Measurements from ENCODE around the gene PPTC7. TPM values are rescaled to one million over a fixed set of nuclear protein-coding genes. Genes with fewer than 3 reads are reported as not detected.
"Not testable (repeated sequence)": the region's sequence is repeated elsewhere in the genome, so short reads cannot be mapped to it uniquely, and the experiment has no call there.

PPTC7 gene
- total and polyA plus RNA-seq, 10 of the 15 experiments (the other 5 are each of a cell fraction or from before 2014, with no cell fraction given) = 4.0 to 69.6 (median 12.3) TPM

DNA sequence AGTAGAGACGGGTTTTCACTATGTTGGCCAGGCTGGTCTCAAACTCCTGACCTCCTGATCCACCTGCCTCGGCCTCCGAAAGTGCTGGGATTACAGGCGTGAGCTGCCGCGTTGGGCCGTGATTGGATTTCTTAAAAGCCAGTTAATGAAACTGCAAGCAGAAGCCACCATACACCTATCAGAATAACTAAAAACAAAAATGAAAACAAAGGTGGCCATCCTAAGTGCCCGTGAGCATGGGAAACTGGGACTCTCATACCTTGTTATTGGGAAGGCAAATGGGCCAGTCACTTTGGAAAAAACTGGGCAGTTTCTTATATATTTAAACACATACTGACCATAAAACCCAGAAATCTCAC is 23.1 kb upstream of the PPTC7 start:
- peak; percentile 57 for ATAC-seq
- WGBS (ENCODE audit: insufficient coverage, insufficient replicate concordance, low lambda C conversion rate, missing lambda C conversion rate) = 2% methylated on average over 8 of the region's 8 CpGs
- no peak for FAIRE-seq
- no peaks in the 10 kb centered on the region for H3K9me3 ChIP-seq (replicated peaks; ENCODE audit: control insufficient read depth, insufficient read depth, low read length)
- ChIA-PET SMC1A (ENCODE audit: uncharacterized antibody, unreplicated experiment) (interaction anchor here (0.7 to 19.2 kb wide), 23 partner anchors 9 to 216 kb away, joined by 3 to 492 read pairs (median 4); partner anchors contain the start of genes ARPC3, FAM216A, GPN3 and RAD9B), RAD21 (ENCODE audit: unreplicated experiment) (interaction anchor here (0.7 to 7.7 kb wide), 26 partner anchors 7 to 504 kb away, joined by 3 to 92 read pairs (median 4); partner anchors contain the start of genes ARPC3, FAM216A, GPN3 and RAD9B), POLR2A (interaction anchor here (0.6 to 1.9 kb wide), 16 partner anchors 8 to 839 kb away, joined by 3 to 12 read pairs (median 5); partner anchors contain the start of genes GPN3 and TCTN1), CTCF (interaction anchor here (0.6 to 17.0 kb wide), 15 partner anchors 9 to 282 kb away, joined by 3 to 462 read pairs (median 6); partner anchors contain the start of genes ARPC3, FAM216A, GPN3 and RAD9B)
- peak overlapping the region; percentile 86 for H3K27ac ChIP-seq (ENCODE audit: control insufficient read depth, insufficient read depth)
- intact Hi-C loops (cut with micrococcal nuclease; ENCODE audit: unreplicated experiment) = no loop called here
- peak overlapping the region; percentile 80 for H3K4me2 ChIP-seq (ENCODE audit: control insufficient read depth, insufficient read depth)
- peak overlapping the region; percentile 52; the same call in 1 of the 2 replicates for H2AFZ ChIP-seq (ENCODE audit: control insufficient read depth, low read depth, low read length)
- H3K4me1 ChIP-seq (ENCODE audit: control insufficient read depth, insufficient read depth, low read length) = peaks cover 20% of the 10 kb centered on the region
- TF ChIP-seq RBBP5 (conservative IDR thresholded peaks at IDR 0.05) = no peak
- 0 out of 2 replicates have a peak, but pooled peaks have one; percentile 42 for TF ChIP-seq CHD4 (IDR thresholded peaks at IDR 0.05)
- peak overlapping the region; percentile 72 for H3K9ac ChIP-seq (ENCODE audit: control insufficient read depth, insufficient read depth, low read length)
- H3K4me3 ChIP-seq = peak overlapping the region; percentile 63
- DNase-seq (ENCODE audit: low read depth, low spot score) = no peak
- no peaks in the 10 kb centered on the region for H3K27me3 ChIP-seq (replicated peaks in 1 of 2; ENCODE audit: control insufficient read depth in 2 of 2, insufficient read depth in 2 of 2, low read length in 1 of 2)
- no TSS peak for BruUV-seq (replicated peaks)
- in situ Hi-C loops (cut with MboI) = no loop called here
- H3K36me3 ChIP-seq (ENCODE audit: control insufficient read depth in 2 of 2, insufficient read depth in 2 of 2, low read length in 1 of 2) = no peaks in the 10 kb centered on the region
- no peaks in the 10 kb centered on the region for H3K79me2 ChIP-seq (ENCODE audit: control insufficient read depth, insufficient read depth, low read length)
- H4K20me1 ChIP-seq (ENCODE audit: control insufficient read depth, insufficient read depth) = no peaks in the 10 kb centered on the region

DNA sequence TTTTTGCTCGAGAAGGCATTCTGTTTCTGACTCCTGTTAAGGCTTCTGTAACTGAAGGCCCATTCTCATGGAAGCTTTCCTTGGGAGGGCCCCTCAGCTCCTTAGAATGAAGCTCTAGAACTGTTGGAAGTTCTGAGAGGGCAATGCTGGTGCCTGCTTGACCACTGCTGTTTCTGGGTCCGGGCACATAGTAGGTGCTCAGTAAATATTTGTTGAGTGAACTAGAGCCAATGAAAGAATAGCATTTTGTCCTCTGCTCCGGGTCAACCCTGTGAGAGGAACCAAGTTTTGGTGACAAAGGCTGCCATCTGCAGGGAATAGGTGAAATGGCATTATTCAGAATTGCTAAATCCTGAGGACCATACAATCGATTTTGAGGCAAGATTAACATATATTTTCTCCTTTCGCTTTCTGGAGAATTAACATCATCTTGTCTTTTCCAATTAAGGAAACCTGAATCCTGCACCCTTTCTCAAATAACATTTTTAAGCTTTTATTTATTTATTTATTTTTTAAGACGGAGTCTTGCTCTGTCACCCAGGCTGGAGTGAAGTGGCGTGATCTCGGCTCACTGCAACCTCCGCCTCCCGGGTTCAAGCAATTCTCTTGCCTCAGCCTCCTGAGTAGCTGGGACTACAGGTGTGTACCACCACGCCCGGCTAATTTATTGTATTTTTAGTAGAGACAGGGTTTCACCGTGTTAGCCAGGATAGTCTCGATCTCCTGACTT is 19.1 kb upstream of the PPTC7 start:
- H4K20me1 ChIP-seq (ENCODE audit: control insufficient read depth, insufficient read depth); H3K4me3 ChIP-seq; H3K4me2 ChIP-seq (ENCODE audit: control insufficient read depth, insufficient read depth); DNase-seq (ENCODE audit: low read depth, low spot score); H3K9me3 ChIP-seq (replicated peaks; ENCODE audit: control insufficient read depth, insufficient read depth, low read length); H3K27ac ChIP-seq (ENCODE audit: control insufficient read depth, insufficient read depth); H3K79me2 ChIP-seq (ENCODE audit: control insufficient read depth, insufficient read depth, low read length); FAIRE-seq; H3K9ac ChIP-seq (ENCODE audit: control insufficient read depth, insufficient read depth, low read length); H3K27me3 ChIP-seq (replicated peaks in 1 of 2; ENCODE audit: control insufficient read depth in 2 of 2, insufficient read depth in 2 of 2, low read length in 1 of 2); BruUV-seq (replicated peaks); H3K36me3 ChIP-seq (ENCODE audit: control insufficient read depth in 2 of 2, insufficient read depth in 2 of 2, low read length in 1 of 2): not testable (repeated sequence)
- peak; percentile 61 for ATAC-seq
- RAD21 ChIA-PET (ENCODE audit: unreplicated experiment) = interaction anchor here (0.6 to 7.7 kb wide), 40 partner anchors 11 to 502 kb away, joined by 3 to 180 read pairs (median 7); partner anchors contain the start of genes ARPC3, ATP2A2, FAM216A and GPN3
- Histone ChIP-seq H3K4me1 (ENCODE audit: control insufficient read depth, insufficient read depth, low read length) (peaks cover 19% of the 10 kb centered on the region), H2AFZ (ENCODE audit: control insufficient read depth, low read depth, low read length) (peak overlapping the region; percentile 62)
- in situ Hi-C loops (cut with MboI) = loop anchor here (5.0 kb wide), 2 partner anchors 90 to 135 kb away; partner anchors contain the start of genes FAM216A and GPN3
- CTCF ChIA-PET = interaction anchor here (0.6 to 17.0 kb wide), 71 partner anchors 8 to 757 kb away, joined by 3 to 462 read pairs (median 5); partner anchors contain the start of genes ARPC3, FAM216A, GPN3 and HVCN1
- POLR2A ChIA-PET = interaction anchor here (0.7 to 3.9 kb wide), 9 partner anchors 9 to 152 kb away, joined by 3 to 31 read pairs (median 3); partner anchors contain the start of genes ARPC3 and HVCN1
- WGBS (ENCODE audit: insufficient coverage, insufficient replicate concordance, low lambda C conversion rate, missing lambda C conversion rate) = 61% methylated on average over 14 of the region's 14 CpGs
- intact Hi-C loops (cut with micrococcal nuclease; ENCODE audit: unreplicated experiment) = loop anchor here (1.0 to 5.0 kb wide), 6 partner anchors 96 to 285 kb away; partner anchors contain the start of genes ARPC3, FAM216A and GPN3
- SMC1A ChIA-PET (ENCODE audit: uncharacterized antibody, unreplicated experiment) = interaction anchor here (0.7 to 19.2 kb wide), 55 partner anchors 9 to 503 kb away, joined by 3 to 492 read pairs (median 5); partner anchors contain the start of genes ARPC3, FAM216A, GPN3 and RAD9B
- TF ChIP-seq ZNF217 (IDR thresholded peaks at IDR 0.05) (peak; percentile 83), POU2F2 (IDR thresholded peaks at IDR 0.05; ENCODE audit: borderline replicate concordance, low read depth, low read length) (0 out of 3 replicates have a peak, but pooled peaks have one; percentile 47), YY1 (IDR thresholded peaks at IDR 0.05; ENCODE audit: low read depth, low read length) (peak; percentile 53; the same call in 1 of the 2 replicates), RAD21 (IDR thresholded peaks at IDR 0.05; ENCODE audit: insufficient read depth, low read depth, low read length) (peak; percentile 88), SMC3 (IDR thresholded peaks at IDR 0.05; ENCODE audit: borderline replicate concordance, low read length) (peak; percentile 87), IKZF2 (IDR thresholded peaks at IDR 0.05) (0 out of 4 replicates have a peak, but pooled peaks of 1 of the 2 experiments have one; percentile 17), NR2F1 (conservative IDR thresholded peaks at IDR 0.05) (0 out of 2 replicates have a peak, but pooled peaks have one; percentile 41), WRNIP1 (IDR thresholded peaks at IDR 0.05; ENCODE audit: borderline replicate concordance, low read depth, low read length) (0 out of 2 replicates have a peak, but pooled peaks have one; percentile 77), ZNF207 (IDR thresholded peaks at IDR 0.05; ENCODE audit: borderline replicate concordance) (peak; percentile 57; the same call in 1 of the 2 replicates), SMARCA5 (IDR thresholded peaks at IDR 0.05) (peak; percentile 81)
- TF ChIP-seq, protein P1, sequence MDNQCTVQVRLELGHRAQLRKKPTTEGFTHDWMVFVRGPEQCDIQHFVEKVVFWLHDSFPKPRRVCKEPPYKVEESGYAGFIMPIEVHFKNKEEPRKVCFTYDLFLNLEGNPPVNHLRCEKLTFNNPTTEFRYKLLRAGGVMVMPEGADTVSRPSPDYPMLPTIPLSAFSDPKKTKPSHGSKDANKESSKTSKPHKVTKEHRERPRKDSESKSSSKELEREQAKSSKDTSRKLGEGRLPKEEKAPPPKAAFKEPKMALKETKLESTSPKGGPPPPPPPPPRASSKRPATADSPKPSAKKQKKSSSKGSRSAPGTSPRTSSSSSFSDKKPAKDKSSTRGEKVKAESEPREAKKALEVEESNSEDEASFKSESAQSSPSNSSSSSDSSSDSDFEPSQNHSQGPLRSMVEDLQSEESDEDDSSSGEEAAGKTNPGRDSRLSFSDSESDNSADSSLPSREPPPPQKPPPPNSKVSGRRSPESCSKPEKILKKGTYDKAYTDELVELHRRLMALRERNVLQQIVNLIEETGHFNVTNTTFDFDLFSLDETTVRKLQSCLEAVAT (IDR thresholded peaks at IDR 0.05) = peak; percentile 45; the same call in 1 of the 2 replicates

All from GM12878 (cell line).